Measurements from ENCODE around the gene NUP62.

Gene NUP62

GRCh38 chr19:49888510-49888824, 40.8 kb downstream of the NUP62 start:
- H3K27me3 Mint-ChIP-seq, result no peaks in the 10 kb centered on the region
- H3K9me3 Mint-ChIP-seq, result no peaks in the 10 kb centered on the region
- H3K4me1 Mint-ChIP-seq, result peaks cover 54% of the 10 kb centered on the region
- peak; percentile 1 for ATAC-seq
- H3K4me3 Mint-ChIP-seq, result peak overlapping the region; percentile 45
- H3K27ac Mint-ChIP-seq, result peak overlapping the region; percentile 26
- H3K36me3 Mint-ChIP-seq, result peaks cover 64% of the 10 kb centered on the region

- Mint-ChIP-seq H3K9me3 (no peaks in the 10 kb centered on the region), H3K4me1 (peaks cover 48% of the 10 kb centered on the region), H3K27ac (peak overlapping the region; percentile 26), H3K36me3 (peaks cover 64% of the 10 kb centered on the region), H3K4me3 (peak overlapping the region; percentile 39), H3K27me3 (no peaks in the 10 kb centered on the region)
- peak; percentile 46 for ATAC-seq
Measured at GRCh38 chr19:49887665-49888509, 41.4 kb downstream of the NUP62 start.

DNA sequence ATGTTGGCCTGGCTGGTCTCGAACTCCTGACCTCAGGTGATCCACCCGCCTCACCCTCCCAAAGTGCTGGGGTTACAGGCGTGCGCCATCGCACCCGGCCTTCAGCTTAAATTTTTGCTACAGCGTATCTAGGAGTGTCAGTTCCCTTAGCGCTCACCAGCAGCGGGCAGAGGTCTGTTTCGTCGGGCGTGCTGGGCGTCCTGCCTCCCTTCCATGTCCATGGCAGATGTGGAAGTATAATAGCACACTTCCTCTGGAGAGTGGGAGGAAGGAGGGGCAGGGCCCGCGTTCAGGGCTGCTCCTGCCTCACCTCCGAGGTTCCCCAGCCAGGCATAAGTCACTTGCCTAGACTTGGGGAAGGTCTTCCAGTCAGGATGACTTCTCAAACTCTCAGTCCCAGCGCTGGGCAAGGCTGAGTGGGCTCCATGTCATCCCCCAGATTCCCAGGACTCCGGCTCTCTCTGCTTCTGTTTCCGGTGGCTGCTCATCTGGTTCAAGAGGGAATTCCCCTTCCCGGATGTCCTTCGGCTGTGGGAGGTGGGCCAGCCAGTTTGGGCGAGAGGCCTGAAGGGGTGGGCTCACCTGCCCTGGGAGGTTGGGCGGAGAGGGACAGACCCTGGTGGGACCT, 42.2 kb downstream of the NUP62 start:
- Mint-ChIP-seq H3K36me3 (peaks cover 64% of the 10 kb centered on the region), H3K4me3 (no peak overlapping the region), H3K27ac (no peak overlapping the region), H3K4me1 (peaks cover 42% of the 10 kb centered on the region), H3K9me3 (no peaks in the 10 kb centered on the region), H3K27me3 (no peaks in the 10 kb centered on the region)
- ATAC-seq, result no peak

GRCh38 chr19:49884760-49885159, 44.5 kb downstream of the NUP62 start:
- Mint-ChIP-seq H3K27me3 (no peaks in the 10 kb centered on the region), H3K27ac (no peak overlapping the region), H3K4me3 (no peak overlapping the region), H3K36me3 (peaks cover 72% of the 10 kb centered on the region), H3K4me1 (peaks cover 27% of the 10 kb centered on the region), H3K9me3 (no peaks in the 10 kb centered on the region)
- no peak for ATAC-seq

DNA sequence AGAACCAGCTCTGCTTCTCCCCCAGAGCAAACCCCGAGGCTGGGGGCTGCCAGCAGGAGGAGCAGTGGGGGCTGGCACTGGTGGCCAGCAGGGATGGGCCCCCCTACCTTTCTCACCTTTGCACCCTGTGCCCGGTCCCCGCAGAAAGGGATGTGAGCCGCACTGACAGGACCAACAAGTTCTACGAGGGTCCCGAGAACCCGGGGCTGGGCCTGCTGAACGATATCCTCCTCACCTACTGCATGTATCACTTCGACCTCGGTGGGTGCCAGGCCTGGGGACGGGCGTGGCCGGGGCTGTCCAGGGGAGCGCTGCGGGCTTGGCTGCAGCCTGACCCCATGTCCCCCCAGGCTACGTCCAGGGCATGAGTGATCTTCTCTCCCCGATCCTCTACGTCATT, 45.2 kb downstream of the NUP62 start:
- H3K36me3 Mint-ChIP-seq, result peaks cover 69% of the 10 kb centered on the region

DNA sequence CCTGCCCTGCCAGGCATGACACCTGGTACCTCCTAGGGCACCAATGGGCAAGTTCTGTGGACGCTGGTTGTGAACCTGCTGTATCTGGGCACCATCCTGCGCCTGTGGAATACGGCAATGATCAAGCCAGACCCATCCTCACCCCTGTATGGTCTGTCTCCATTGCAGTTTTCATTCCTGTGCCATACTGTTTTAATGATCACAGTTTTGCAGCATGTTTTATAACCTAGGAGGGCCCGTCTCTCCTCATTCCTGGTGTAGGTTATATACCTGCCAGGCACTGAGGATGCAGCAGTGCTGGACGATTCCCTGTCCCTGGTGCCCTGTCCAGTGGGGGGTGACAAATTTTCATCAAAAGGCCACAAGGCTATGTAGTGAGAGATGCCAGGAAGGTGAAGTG, 46.2 kb downstream of the NUP62 start:
- Mint-ChIP-seq H3K4me1 (peaks cover 25% of the 10 kb centered on the region), H3K9me3 (no peaks in the 10 kb centered on the region), H3K4me3 (peak overlapping the region; percentile 32), H3K27me3 (no peaks in the 10 kb centered on the region), H3K27ac (no peak overlapping the region), H3K36me3 (peaks cover 65% of the 10 kb centered on the region)
- no peak for ATAC-seq

More for the DNA sequence above, 45.2 kb downstream of the NUP62 start:
- H3K4me3 Mint-ChIP-seq, result no peak overlapping the region
- H3K27me3 Mint-ChIP-seq, result no peaks in the 10 kb centered on the region
- no peak overlapping the region for H3K27ac Mint-ChIP-seq
- no peak for ATAC-seq
- H3K9me3 Mint-ChIP-seq, result no peaks in the 10 kb centered on the region
- H3K4me1 Mint-ChIP-seq, result peaks cover 24% of the 10 kb centered on the region

DNA sequence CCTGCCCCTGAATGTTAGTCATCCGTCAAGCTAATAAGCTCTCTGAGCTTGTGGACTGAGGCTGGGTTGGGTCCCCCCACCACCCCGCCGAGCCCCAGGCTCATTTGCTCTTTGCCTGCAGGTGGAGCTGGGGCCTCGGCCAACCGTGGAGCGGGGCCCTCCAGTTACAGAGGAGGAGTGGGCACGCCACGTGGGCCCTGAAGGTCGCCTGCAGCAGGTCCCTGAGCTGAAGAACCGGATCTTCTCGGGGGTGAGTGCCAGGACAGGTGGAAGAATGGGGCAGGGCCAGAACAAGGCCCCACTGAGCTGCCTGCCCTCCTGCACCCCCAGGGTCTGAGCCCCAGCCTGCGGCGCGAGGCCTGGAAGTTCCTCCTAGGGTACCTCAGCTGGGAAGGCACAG, 46.7 kb downstream of the NUP62 start:
- Mint-ChIP-seq H3K36me3 (peaks cover 68% of the 10 kb centered on the region), H3K27ac (no peak overlapping the region), H3K27me3 (no peaks in the 10 kb centered on the region), H3K4me1 (peaks cover 24% of the 10 kb centered on the region), H3K9me3 (no peaks in the 10 kb centered on the region), H3K4me3 (no peak overlapping the region)
- no peak for ATAC-seq

DNA sequence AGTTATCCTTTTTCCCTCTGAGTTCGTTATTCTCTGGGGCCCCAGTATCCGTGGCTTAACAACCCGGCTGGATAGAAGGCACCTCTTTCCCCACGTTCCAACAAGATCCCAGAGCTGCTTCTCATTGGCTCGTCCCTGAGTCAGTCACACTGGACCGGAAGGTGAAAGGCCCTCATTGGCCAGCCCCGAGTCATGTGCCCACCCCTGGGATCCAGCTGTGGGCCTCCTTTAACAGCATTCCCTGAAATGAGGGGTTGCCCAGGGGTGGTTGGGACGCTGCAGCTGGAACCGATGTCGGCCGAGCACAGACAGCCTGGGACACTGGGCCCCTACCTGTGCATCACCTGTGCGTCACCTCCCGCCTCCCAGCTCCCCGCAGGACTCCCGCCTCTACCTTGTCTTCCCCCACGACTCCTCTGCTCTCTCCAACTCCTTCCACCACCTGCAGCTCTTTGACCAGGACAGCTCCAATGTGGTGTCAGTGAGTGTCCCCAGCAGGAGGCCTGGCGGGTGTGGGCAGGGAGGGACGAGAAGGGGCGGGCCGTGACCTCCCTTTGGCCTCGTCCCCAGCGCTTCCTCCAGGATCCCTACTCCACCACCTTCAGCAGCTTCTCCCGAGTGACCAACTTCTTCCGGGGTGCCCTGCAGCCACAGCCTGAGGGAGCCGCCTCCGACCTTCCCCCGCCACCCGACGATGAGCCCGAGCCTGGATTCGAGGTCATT, 47.5 kb downstream of the NUP62 start:
- Mint-ChIP-seq H3K27me3 (no peaks in the 10 kb centered on the region), H3K36me3 (peaks cover 68% of the 10 kb centered on the region)
- ATAC-seq, result no peak

DNA sequence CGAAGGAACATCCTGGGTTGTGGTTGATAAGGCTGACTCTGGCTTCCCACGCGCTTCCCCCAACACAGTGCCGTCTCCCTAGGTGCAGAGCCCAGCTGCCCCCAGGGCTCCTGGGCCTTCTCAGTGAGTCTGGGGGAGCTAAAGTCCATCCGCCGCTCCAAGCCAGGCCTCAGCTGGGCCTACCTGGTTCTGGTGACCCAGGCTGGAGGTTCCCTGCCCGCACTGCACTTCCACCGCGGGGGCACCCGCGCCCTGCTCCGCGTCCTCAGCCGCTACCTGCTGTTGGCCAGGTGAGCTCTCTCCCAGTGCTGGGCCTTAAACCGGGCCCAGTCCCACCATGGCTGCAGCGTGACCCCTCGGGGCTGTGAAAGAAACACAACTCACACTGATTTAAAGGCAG, 48.1 kb downstream of the NUP62 start:
- no peak for ATAC-seq
- H3K9me3 Mint-ChIP-seq, result no peaks in the 10 kb centered on the region
- peaks cover 68% of the 10 kb centered on the region for H3K36me3 Mint-ChIP-seq
- no peaks in the 10 kb centered on the region for H3K27me3 Mint-ChIP-seq
- peaks cover 19% of the 10 kb centered on the region for H3K4me1 Mint-ChIP-seq
- H3K27ac Mint-ChIP-seq, result no peak overlapping the region
- H3K4me3 Mint-ChIP-seq, result no peak overlapping the region

More for the DNA sequence above, 47.5 kb downstream of the NUP62 start:
- Mint-ChIP-seq H3K9me3 (no peaks in the 10 kb centered on the region), H3K4me3 (no peak overlapping the region), H3K27ac (no peak overlapping the region), H3K4me1 (peaks cover 19% of the 10 kb centered on the region)

DNA sequence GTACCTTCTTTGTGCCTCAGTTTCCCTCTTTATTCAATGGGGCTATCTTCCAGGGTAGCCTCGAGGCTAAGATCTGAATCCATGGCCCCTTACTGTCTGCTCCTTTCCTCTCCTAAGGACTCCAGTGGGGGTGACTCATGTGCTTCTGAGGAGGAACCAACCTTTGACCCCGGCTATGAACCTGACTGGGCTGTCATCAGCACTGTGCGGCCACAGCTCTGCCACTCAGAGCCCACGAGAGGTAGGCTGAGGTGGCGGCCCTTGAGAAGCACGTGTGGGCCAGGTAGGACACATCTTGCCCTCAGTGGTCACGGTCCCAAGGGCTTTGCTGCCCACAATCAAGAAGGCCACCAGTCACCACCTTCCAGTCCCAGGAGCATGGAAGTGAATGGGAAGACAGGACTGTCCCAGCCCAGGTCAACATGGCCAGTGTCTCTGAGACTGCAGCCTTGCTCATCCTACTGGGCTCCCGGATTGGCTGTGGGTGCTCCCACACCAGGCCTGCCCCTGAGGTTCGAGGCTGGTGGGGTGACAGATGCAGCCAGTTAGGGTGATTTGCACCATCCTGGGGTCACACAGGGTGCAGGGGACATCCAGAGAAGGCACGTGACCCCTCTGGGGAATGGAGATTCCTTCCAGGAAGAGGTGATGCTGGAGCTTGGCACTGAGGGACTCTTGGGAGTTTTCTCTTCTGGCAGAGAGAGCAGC, 49.0 kb downstream of the NUP62 start:
- no peaks in the 10 kb centered on the region for H3K9me3 Mint-ChIP-seq
- peaks cover 26% of the 10 kb centered on the region for H3K4me1 Mint-ChIP-seq
- H3K27me3 Mint-ChIP-seq, result no peaks in the 10 kb centered on the region
- peaks cover 65% of the 10 kb centered on the region for H3K36me3 Mint-ChIP-seq
- H3K4me3 Mint-ChIP-seq, result no peak overlapping the region
- no peak for ATAC-seq
- no peak overlapping the region for H3K27ac Mint-ChIP-seq

- Mint-ChIP-seq H3K27me3 (no peaks in the 10 kb centered on the region), H3K27ac (no peak overlapping the region), H3K4me3 (no peak overlapping the region), H3K9me3 (no peaks in the 10 kb centered on the region), H3K36me3 (peaks cover 56% of the 10 kb centered on the region), H3K4me1 (peaks cover 33% of the 10 kb centered on the region)
- ATAC-seq, result no peak
Measured at GRCh38 chr19:49879243-49879963, 49.9 kb downstream of the NUP62 start.

GRCh38 chr19:49878744-49879070, 50.6 kb downstream of the NUP62 start:
- H3K4me3 Mint-ChIP-seq, result no peak overlapping the region
- no peak for ATAC-seq
- no peak overlapping the region for H3K27ac Mint-ChIP-seq
- no peaks in the 10 kb centered on the region for H3K9me3 Mint-ChIP-seq
- peaks cover 51% of the 10 kb centered on the region for H3K36me3 Mint-ChIP-seq
- no peaks in the 10 kb centered on the region for H3K27me3 Mint-ChIP-seq
- peaks cover 33% of the 10 kb centered on the region for H3K4me1 Mint-ChIP-seq

GRCh38 chr19:49877879-49878743, 51.2 kb downstream of the NUP62 start:
- peak; percentile 84 for ATAC-seq
- Mint-ChIP-seq H3K27ac (no peak overlapping the region), H3K9me3 (no peaks in the 10 kb centered on the region), H3K4me3 (no peak overlapping the region), H3K36me3 (peaks cover 45% of the 10 kb centered on the region), H3K27me3 (no peaks in the 10 kb centered on the region), H3K4me1 (peaks cover 33% of the 10 kb centered on the region)

Measured in stimulated activated memory B cell treated with anti-CD40 and anti-IgM and Interleukin-4, amounts not matched to agents 10 μg/mL and 1 μg/mL and 100 μg/mL, for 72 hours (primary cell).